CD14-positive monocyte (primary cell): ENCODE data around the gene ASF1B. TPM values are rescaled to one million over a fixed set of nuclear protein-coding genes. Genes with fewer than 3 reads are reported as not detected.

Experiments used
- DNase-seq, 3 donors: peaks; one replicate each; pipeline ENCODE4 v3.0.0-alpha.2; 2011 to 2022
- H2AFZ ChIP-seq: 2 replicates; pipeline ENCODE4 v1.6.0; 2012; ENCODE audit warnings: mild to moderate bottlenecking, low read depth, low read length, inconsistent platforms; ENCODE audit not compliant: insufficient read depth, poor library complexity, severe bottlenecking
- H3K27ac ChIP-seq, 2 donors: 1 replicate in 1 of 2; 2 replicates in 1 of 2; pipeline ENCODE4 v1.5.1; 2012 to 2013; ENCODE audit warnings: low read length in 2 of 2, control low read depth in 1 of 2, inconsistent platforms in 1 of 2, low read depth in 1 of 2, mild to moderate bottlenecking in 1 of 2
- H3K27me3 ChIP-seq, 2 donors: one replicate each; pipeline versions ENCODE4 v1.6.0 to v1.6.1; 2011 to 2013; ENCODE audit warnings: low read length in 2 of 2; ENCODE audit not compliant: control insufficient read depth in 2 of 2, insufficient read depth in 2 of 2
- H3K36me3 ChIP-seq, 2 donors: replicated peaks in 1 of 2; 1 replicate in 1 of 2; 2 replicates in 1 of 2; pipeline versions ENCODE4 v1.5.1 to v1.6.1; 2012 to 2013; ENCODE audit warnings: low read length in 2 of 2, control low read depth in 1 of 2, inconsistent platforms in 1 of 2, mild to moderate bottlenecking in 1 of 2; ENCODE audit not compliant: insufficient read depth in 2 of 2, control insufficient read depth in 1 of 2
- H3K4me1 ChIP-seq, 2 donors: 1 replicate in 1 of 2; 2 replicates in 1 of 2; pipeline versions ENCODE4 v1.5.1 to v1.6.1; 2012 to 2013; ENCODE audit warnings: low read length in 2 of 2, control low read depth in 1 of 2, inconsistent platforms in 1 of 2, mild to moderate bottlenecking in 1 of 2, moderate library complexity in 1 of 2; ENCODE audit not compliant: insufficient read depth in 2 of 2, control insufficient read depth in 1 of 2
- H3K4me2 ChIP-seq: replicated peaks from 2 replicates; pipeline ENCODE3; 2012; ENCODE audit warnings: low read length, moderate library complexity, mild to moderate bottlenecking; ENCODE audit not compliant: poor library complexity, severe bottlenecking; ENCODE audit errors: extremely low read depth
- H3K4me3 ChIP-seq, 3 experiments: fragments of 200-600 bp in 1 of 3; sonication (generic) in 1 of 3; replicated peaks in 1 of 3; 1 replicate in 2 of 3; 2 replicates in 1 of 3; pipeline ENCODE4 v1.5.1; 2011 to 2013; ENCODE audit warnings: low read length in 3 of 3, mild to moderate bottlenecking in 3 of 3, control low read depth in 2 of 3, low read depth in 2 of 3, inconsistent platforms in 1 of 3, moderate library complexity in 1 of 3
- H3K79me2 ChIP-seq: 2 replicates; pipeline ENCODE4 v1.6.0; 2012; ENCODE audit warnings: mild to moderate bottlenecking, control low read depth, inconsistent platforms, low read length, moderate library complexity; ENCODE audit not compliant: insufficient read depth
- H3K9ac ChIP-seq: 2 replicates; pipeline ENCODE4 v1.6.0; 2017; ENCODE audit warnings: low read length, mild to moderate bottlenecking; ENCODE audit not compliant: insufficient read depth, poor library complexity, severe bottlenecking
- H3K9me3 ChIP-seq, 2 donors: replicated peaks in 1 of 2; 1 replicate in 1 of 2; 2 replicates in 1 of 2; pipeline versions ENCODE4 v1.5.1 to v1.6.1; 2012 to 2013; ENCODE audit warnings: low read length in 2 of 2, control low read depth in 1 of 2; ENCODE audit not compliant: control insufficient read depth in 1 of 2, insufficient read depth in 1 of 2
- H4K20me1 ChIP-seq: 2 replicates; pipeline ENCODE4 v1.6.0; 2012; ENCODE audit warnings: mild to moderate bottlenecking, low read length, control low read depth, moderate library complexity; ENCODE audit not compliant: insufficient read depth
- H3K27ac Mint-ChIP-seq, 7 donors: one replicate each; pipeline ENCODE4 v1.8.0; 2020; ENCODE audit warnings: mild to moderate bottlenecking in 7 of 7, mixed read lengths in 7 of 7, moderate library complexity in 6 of 7, inconsistent platforms in 2 of 7
- H3K27me3 Mint-ChIP-seq, 3 donors: one replicate each; pipeline ENCODE4 v1.8.0; 2021 to 2022; ENCODE audit warnings: low read depth in 3 of 3, mild to moderate bottlenecking in 3 of 3, mixed read lengths in 3 of 3, moderate library complexity in 3 of 3, inconsistent platforms in 1 of 3
- H3K36me3 Mint-ChIP-seq, 2 donors: one replicate each; pipeline ENCODE4 v1.8.0; 2020; ENCODE audit warnings: mixed read lengths in 2 of 2, inconsistent platforms in 1 of 2, mild to moderate bottlenecking in 1 of 2
- H3K4me1 Mint-ChIP-seq: one replicate; pipeline ENCODE4 v1.8.0; 2020; ENCODE audit warnings: mild to moderate bottlenecking, mixed read lengths
- H3K4me3 Mint-ChIP-seq, 2 donors: one replicate each; pipeline ENCODE4 v1.8.0; 2020; ENCODE audit warnings: mild to moderate bottlenecking in 2 of 2, mixed read lengths in 2 of 2, moderate library complexity in 1 of 2
- H3K9me3 Mint-ChIP-seq, 7 donors: one replicate each; pipeline ENCODE4 v1.8.0; 2020 to 2022; ENCODE audit warnings: mixed read lengths in 7 of 7, mild to moderate bottlenecking in 6 of 7, moderate library complexity in 6 of 7, inconsistent platforms in 2 of 7
- CTCF ChIP-seq: fragments of 200-600 bp; IDR thresholded peaks from one replicate; pipeline ENCODE4 v1.8.0; 2022; ENCODE audit warnings: antibody characterized with exemption, mild to moderate bottlenecking
- WGBS: methylation state at CpG from one replicate; pipeline ENCODE4 v1.1.5; 2013; ENCODE audit warnings: missing lambda C conversion rate; ENCODE audit not compliant: insufficient coverage; 5-methylcytosine and 5-hydroxymethylcytosine counted together
- intact Hi-C, 2 donors: fragments of 100-400 bp; cut with micrococcal nuclease; formaldehyde crosslinking; loops; one replicate each; pipeline versions ENCODE4 v1.15.0 to v1.15.1; 2023
- polyA plus RNA-seq, 3 donors: library from polyadenylated mRNA; depleted of rRNA in 1 of 3; unstranded in 2 of 3; stranded (reverse) in 1 of 3; fragments of 300-500 nt in 2 of 3; fragments of >200 nt in 1 of 3; fragmentation: Illumina TruSeq in 2 of 3; gene quantifications; 1 replicate in 2 of 3; 2 replicates in 1 of 3; pipeline ENCODE4 v1.2.3, GENCODE V29; 2012 to 2021

ASF1B gene
- polyA plus RNA-seq, 3 donors = 6.3 to 13.4 (median 9.2) TPM

GRCh38 chr19:14112051-14112808 is 24.2 kb downstream of the ASF1B start:
- Mint-ChIP-seq H3K9me3 (no peaks in the 10 kb centered on the region), H3K4me3 (peak overlapping the region; percentile 51 to 67), H3K4me1 (peaks cover 51% of the 10 kb centered on the region), H3K27me3 (peaks cover 0 to 1% (median 0%) of the 10 kb centered on the region in 3 donors), H3K36me3 (peaks cover 8 to 54% of the 10 kb centered on the region in 2 donors), H3K27ac (peak overlapping the region; percentile 50 to 82 (median 66))
- peak in 2 of 3 donors; percentile 46 for DNase-seq
- Histone ChIP-seq H3K27me3 (no peaks in the 10 kb centered on the region), H4K20me1 (peaks cover 94% of the 10 kb centered on the region), H3K4me2 (peak overlapping the region; percentile 73), H3K27ac (peak overlapping the region; percentile 34 to 86), H3K4me1 (peaks cover 47 to 55% of the 10 kb centered on the region in 2 donors), H3K4me3 (peak overlapping the region in 1 of 3 experiments; percentile 99), H2AFZ (no peak overlapping the region), H3K79me2 (peaks cover 86% of the 10 kb centered on the region), H3K9ac (peak overlapping the region; percentile 32), H3K36me3 (peaks cover 14 to 21% of the 10 kb centered on the region in 2 donors), H3K9me3 (no peaks in the 10 kb centered on the region)
- intact Hi-C loops = no loop called here
- 45% methylated on average over 11 of the region's 12 CpGs for WGBS
- TF ChIP-seq CTCF = no peak

- Mint-ChIP-seq H3K4me3 (no peak overlapping the region), H3K27ac (no peak overlapping the region)
Measured at GRCh38 chr19:14111486-14111885, 24.9 kb downstream of the ASF1B start.

More at GRCh38 chr19:14111486-14111885, 24.9 kb downstream of the ASF1B start:
- no peaks in the 10 kb centered on the region for H3K9me3 ChIP-seq
- H3K36me3 Mint-ChIP-seq = peaks cover 12 to 60% of the 10 kb centered on the region in 2 donors
- peaks cover 47% of the 10 kb centered on the region for H3K4me1 Mint-ChIP-seq
- no peak for DNase-seq
- peaks cover 0 to 1% (median 0%) of the 10 kb centered on the region in 3 donors for H3K27me3 Mint-ChIP-seq
- no peak overlapping the region for H3K9ac ChIP-seq
- H4K20me1 ChIP-seq = peaks cover 94% of the 10 kb centered on the region
- intact Hi-C loops = no loop called here
- peaks cover 20 to 28% of the 10 kb centered on the region in 2 donors for H3K36me3 ChIP-seq
- H2AFZ ChIP-seq = no peak overlapping the region
- TF ChIP-seq CTCF = no peak
- H3K4me1 ChIP-seq = peaks cover 44 to 49% of the 10 kb centered on the region in 2 donors
- no CpG with 5 or more reads among the region's 1 CpG for WGBS
- H3K27ac ChIP-seq = peak overlapping the region in 1 of 2 donors; percentile 86
- H3K4me2 ChIP-seq = no peak overlapping the region
- H3K4me3 ChIP-seq = no peak overlapping the region
- H3K79me2 ChIP-seq = peaks cover 79% of the 10 kb centered on the region
- no peaks in the 10 kb centered on the region for H3K9me3 Mint-ChIP-seq
- no peaks in the 10 kb centered on the region for H3K27me3 ChIP-seq
